ENCODE results near the gene BNIPL. TPM values are rescaled to one million over a fixed set of nuclear protein-coding genes. Genes with fewer than 3 reads are reported as not detected.

The BNIPL gene
- total RNA-seq, 3 donors from 2014 or later: 0.16 to 47.1 (median 17.0) TPM

GRCh38 chr1:151000408-151000807, 36.0 kb upstream of the BNIPL start:
- TF ChIP-seq POLR2AphosphoS5 (IDR thresholded peaks at IDR 0.05): no peak
- no peak for TF ChIP-seq POLR2A (IDR thresholded peaks at IDR 0.05)
- TF ChIP-seq, protein P1, sequence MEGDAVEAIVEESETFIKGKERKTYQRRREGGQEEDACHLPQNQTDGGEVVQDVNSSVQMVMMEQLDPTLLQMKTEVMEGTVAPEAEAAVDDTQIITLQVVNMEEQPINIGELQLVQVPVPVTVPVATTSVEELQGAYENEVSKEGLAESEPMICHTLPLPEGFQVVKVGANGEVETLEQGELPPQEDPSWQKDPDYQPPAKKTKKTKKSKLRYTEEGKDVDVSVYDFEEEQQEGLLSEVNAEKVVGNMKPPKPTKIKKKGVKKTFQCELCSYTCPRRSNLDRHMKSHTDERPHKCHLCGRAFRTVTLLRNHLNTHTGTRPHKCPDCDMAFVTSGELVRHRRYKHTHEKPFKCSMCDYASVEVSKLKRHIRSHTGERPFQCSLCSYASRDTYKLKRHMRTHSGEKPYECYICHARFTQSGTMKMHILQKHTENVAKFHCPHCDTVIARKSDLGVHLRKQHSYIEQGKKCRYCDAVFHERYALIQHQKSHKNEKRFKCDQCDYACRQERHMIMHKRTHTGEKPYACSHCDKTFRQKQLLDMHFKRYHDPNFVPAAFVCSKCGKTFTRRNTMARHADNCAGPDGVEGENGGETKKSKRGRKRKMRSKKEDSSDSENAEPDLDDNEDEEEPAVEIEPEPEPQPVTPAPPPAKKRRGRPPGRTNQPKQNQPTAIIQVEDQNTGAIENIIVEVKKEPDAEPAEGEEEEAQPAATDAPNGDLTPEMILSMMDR (IDR thresholded peaks at IDR 0.05): no peak
- DNase-seq (ENCODE audit: low spot score in 2 of 2): no peak
- H3K27me3 ChIP-seq: no peaks in the 10 kb centered on the region
- H3K36me3 ChIP-seq: peaks cover 11% of the 10 kb centered on the region
- no peak overlapping the region for H3K4me3 ChIP-seq
- intact Hi-C loops (cut with DNase I; ENCODE audit: low total_unique reads): no loop called here
- no peak overlapping the region for H3K27ac ChIP-seq
- peaks cover 0 to 12% of the 10 kb centered on the region in 2 donors for H3K4me1 ChIP-seq
- H3K9me3 ChIP-seq: no peaks in the 10 kb centered on the region

- Histone ChIP-seq H3K27ac (no peak overlapping the region), H3K4me1 (peaks cover 0 to 12% of the 10 kb centered on the region in 2 donors), H3K36me3 (peaks cover 11% of the 10 kb centered on the region), H3K27me3 (no peaks in the 10 kb centered on the region), H3K4me3 (no peak overlapping the region), H3K9me3 (no peaks in the 10 kb centered on the region)
- TF ChIP-seq POLR2A (IDR thresholded peaks at IDR 0.05) (no peak), POLR2AphosphoS5 (IDR thresholded peaks at IDR 0.05) (no peak)
- TF ChIP-seq, protein P1 (IDR thresholded peaks at IDR 0.05): no peak
- no peak for DNase-seq (ENCODE audit: low spot score in 2 of 2)
- intact Hi-C loops (cut with DNase I; ENCODE audit: low total_unique reads): no loop called here
Measured at GRCh38 chr1:151001602-151002001, 34.8 kb upstream of the BNIPL start.

DNA sequence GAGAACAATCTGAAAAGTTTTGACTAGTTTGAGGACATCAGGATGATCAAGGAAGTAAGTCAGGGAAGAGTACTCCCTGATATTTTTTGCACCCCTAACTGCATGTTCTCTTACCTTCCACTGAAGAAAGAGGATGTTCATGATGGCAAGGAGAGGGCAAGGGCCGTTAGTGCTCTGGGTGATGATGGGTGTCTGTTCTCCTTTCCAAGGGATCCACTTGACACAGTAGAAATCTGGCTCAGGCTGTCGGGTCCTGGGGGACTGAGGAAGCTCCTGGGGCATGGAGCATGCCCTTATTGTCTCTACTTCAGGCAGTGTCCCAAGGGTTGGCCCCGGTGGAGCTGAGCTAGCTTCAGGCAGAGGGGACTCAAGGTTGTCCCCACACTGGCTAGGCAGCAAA, 34.3 kb upstream of the BNIPL start:
- no peaks in the 10 kb centered on the region for H3K9me3 ChIP-seq
- TF ChIP-seq POLR2A (IDR thresholded peaks at IDR 0.05) (no peak), POLR2AphosphoS5 (IDR thresholded peaks at IDR 0.05) (no peak)
- TF ChIP-seq, protein P1 (IDR thresholded peaks at IDR 0.05): no peak
- intact Hi-C loops (cut with DNase I; ENCODE audit: low total_unique reads): no loop called here
- DNase-seq (ENCODE audit: low spot score in 2 of 2): no peak
- H3K4me3 ChIP-seq: no peak overlapping the region
- H3K4me1 ChIP-seq: peaks cover 0 to 14% of the 10 kb centered on the region in 2 donors
- H3K36me3 ChIP-seq: peaks cover 11% of the 10 kb centered on the region
- no peaks in the 10 kb centered on the region for H3K27me3 ChIP-seq
- H3K27ac ChIP-seq: peak overlapping the region in 1 of 2 donors; percentile 42

- peak overlapping the region in 1 of 3 donors; percentile 1 for H3K4me3 ChIP-seq
- no peak for TF ChIP-seq POLR2AphosphoS5 (IDR thresholded peaks at IDR 0.05)
- TF ChIP-seq, protein P1 (IDR thresholded peaks at IDR 0.05): no peak
- TF ChIP-seq POLR2A (IDR thresholded peaks at IDR 0.05): no peak
- peaks cover 11% of the 10 kb centered on the region for H3K36me3 ChIP-seq
- H3K4me1 ChIP-seq: peaks cover 0 to 19% of the 10 kb centered on the region in 2 donors
- no peaks in the 10 kb centered on the region for H3K27me3 ChIP-seq
- no peaks in the 10 kb centered on the region for H3K9me3 ChIP-seq
- peak overlapping the region; percentile 42 to 44 for H3K27ac ChIP-seq
- DNase-seq (ENCODE audit: low spot score in 2 of 2): no peak
- intact Hi-C loops (cut with DNase I; ENCODE audit: low total_unique reads): no loop called here
Measured at GRCh38 chr1:151002611-151003010, 33.8 kb upstream of the BNIPL start.

GRCh38 chr1:151003180-151003579, 33.2 kb upstream of the BNIPL start:
- H3K4me3 ChIP-seq: peak overlapping the region in 2 of 3 donors; percentile 1 to 34
- intact Hi-C loops (cut with DNase I; ENCODE audit: low total_unique reads): no loop called here
- no peak for TF ChIP-seq POLR2A (IDR thresholded peaks at IDR 0.05)
- TF ChIP-seq POLR2AphosphoS5 (IDR thresholded peaks at IDR 0.05): no peak
- TF ChIP-seq, protein P1 (IDR thresholded peaks at IDR 0.05): no peak
- H3K9me3 ChIP-seq: no peaks in the 10 kb centered on the region
- H3K27ac ChIP-seq: peak overlapping the region; percentile 42 to 44
- H3K27me3 ChIP-seq: no peaks in the 10 kb centered on the region
- peaks cover 7% of the 10 kb centered on the region for H3K36me3 ChIP-seq
- DNase-seq (ENCODE audit: low spot score in 2 of 2): no peak
- peaks cover 0 to 24% of the 10 kb centered on the region in 2 donors for H3K4me1 ChIP-seq
